ENCODE data around the gene CNTNAP4. TPM values are rescaled to one million over a fixed set of nuclear protein-coding genes. Genes with fewer than 3 reads are reported as not detected.

The CNTNAP4 gene
- total RNA-seq, 1 donor from 2014 or later, result 2.1 TPM

DNA sequence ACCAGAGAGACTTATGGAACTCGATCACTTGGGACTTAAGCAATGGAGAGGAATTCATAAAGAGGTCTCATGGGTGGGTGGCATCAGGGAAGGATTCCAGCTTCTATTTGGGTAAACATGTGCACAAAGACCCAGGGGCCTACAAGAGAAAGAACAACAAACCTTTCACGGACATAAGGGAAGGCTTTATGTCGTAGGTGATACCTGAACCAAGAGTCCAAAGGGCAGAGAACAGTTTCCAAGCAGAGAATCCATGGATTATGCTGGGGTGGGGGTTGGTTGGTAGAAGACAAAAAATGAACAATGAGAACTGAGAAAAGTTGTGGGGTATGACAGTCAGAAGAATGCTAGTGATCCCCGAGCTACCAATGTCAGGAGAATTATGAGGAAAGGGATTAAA, 119.8 kb downstream of the CNTNAP4 start:
- H3K36me3 Mint-ChIP-seq, result no peaks in the 10 kb centered on the region
- no peaks in the 10 kb centered on the region for H3K27me3 Mint-ChIP-seq

DNA sequence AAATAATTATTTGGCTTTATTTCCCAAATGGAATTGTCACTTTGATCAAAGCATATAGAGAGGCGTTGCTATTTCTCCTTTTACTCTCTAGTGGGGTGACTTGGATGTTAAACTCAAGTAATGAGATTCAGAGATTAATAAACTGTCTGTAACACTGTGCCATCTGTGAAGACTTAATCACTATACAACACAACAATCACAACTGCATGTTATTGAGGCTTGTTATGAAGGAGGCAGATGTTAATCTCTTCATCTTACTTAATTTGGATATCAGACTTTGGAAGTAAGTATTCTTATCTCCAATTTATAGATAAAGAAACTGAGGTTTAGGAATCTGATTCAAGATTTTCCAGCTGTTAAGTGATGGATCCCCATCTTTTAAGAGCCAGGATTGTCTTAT, 132.5 kb downstream of the CNTNAP4 start:
- no peaks in the 10 kb centered on the region for H3K36me3 Mint-ChIP-seq
- no peak overlapping the region for H3K4me3 Mint-ChIP-seq
- H3K4me1 Mint-ChIP-seq (ENCODE audit: unreplicated experiment), result no peaks in the 10 kb centered on the region
- DNase-seq (ENCODE audit: extremely low spot score, unreplicated experiment), result no peak
- H3K27ac Mint-ChIP-seq, result no peak overlapping the region
- TF ChIP-seq, protein P1, sequence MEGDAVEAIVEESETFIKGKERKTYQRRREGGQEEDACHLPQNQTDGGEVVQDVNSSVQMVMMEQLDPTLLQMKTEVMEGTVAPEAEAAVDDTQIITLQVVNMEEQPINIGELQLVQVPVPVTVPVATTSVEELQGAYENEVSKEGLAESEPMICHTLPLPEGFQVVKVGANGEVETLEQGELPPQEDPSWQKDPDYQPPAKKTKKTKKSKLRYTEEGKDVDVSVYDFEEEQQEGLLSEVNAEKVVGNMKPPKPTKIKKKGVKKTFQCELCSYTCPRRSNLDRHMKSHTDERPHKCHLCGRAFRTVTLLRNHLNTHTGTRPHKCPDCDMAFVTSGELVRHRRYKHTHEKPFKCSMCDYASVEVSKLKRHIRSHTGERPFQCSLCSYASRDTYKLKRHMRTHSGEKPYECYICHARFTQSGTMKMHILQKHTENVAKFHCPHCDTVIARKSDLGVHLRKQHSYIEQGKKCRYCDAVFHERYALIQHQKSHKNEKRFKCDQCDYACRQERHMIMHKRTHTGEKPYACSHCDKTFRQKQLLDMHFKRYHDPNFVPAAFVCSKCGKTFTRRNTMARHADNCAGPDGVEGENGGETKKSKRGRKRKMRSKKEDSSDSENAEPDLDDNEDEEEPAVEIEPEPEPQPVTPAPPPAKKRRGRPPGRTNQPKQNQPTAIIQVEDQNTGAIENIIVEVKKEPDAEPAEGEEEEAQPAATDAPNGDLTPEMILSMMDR (conservative IDR thresholded peaks at IDR 0.05), result no peak
- H3K27me3 Mint-ChIP-seq, result no peaks in the 10 kb centered on the region
- H3K9me3 Mint-ChIP-seq, result no peaks in the 10 kb centered on the region

More for the DNA sequence above, 119.8 kb downstream of the CNTNAP4 start:
- Mint-ChIP-seq H3K27ac (no peak overlapping the region), H3K4me3 (no peak overlapping the region), H3K4me1 (ENCODE audit: unreplicated experiment) (no peaks in the 10 kb centered on the region), H3K9me3 (no peaks in the 10 kb centered on the region)
- TF ChIP-seq, protein P1 (conservative IDR thresholded peaks at IDR 0.05), result no peak
- no peak for DNase-seq (ENCODE audit: extremely low spot score, unreplicated experiment)

- Mint-ChIP-seq H3K4me1 (ENCODE audit: unreplicated experiment) (no peaks in the 10 kb centered on the region), H3K27me3 (no peaks in the 10 kb centered on the region), H3K9me3 (no peaks in the 10 kb centered on the region), H3K4me3 (no peak overlapping the region), H3K27ac (no peak overlapping the region), H3K36me3 (no peaks in the 10 kb centered on the region)
- no peak for DNase-seq (ENCODE audit: extremely low spot score, unreplicated experiment)
- TF ChIP-seq, protein P1 (conservative IDR thresholded peaks at IDR 0.05), result no peak
Observed at GRCh38 chr16:76421571-76421970, 144.4 kb downstream of the CNTNAP4 start.

DNA sequence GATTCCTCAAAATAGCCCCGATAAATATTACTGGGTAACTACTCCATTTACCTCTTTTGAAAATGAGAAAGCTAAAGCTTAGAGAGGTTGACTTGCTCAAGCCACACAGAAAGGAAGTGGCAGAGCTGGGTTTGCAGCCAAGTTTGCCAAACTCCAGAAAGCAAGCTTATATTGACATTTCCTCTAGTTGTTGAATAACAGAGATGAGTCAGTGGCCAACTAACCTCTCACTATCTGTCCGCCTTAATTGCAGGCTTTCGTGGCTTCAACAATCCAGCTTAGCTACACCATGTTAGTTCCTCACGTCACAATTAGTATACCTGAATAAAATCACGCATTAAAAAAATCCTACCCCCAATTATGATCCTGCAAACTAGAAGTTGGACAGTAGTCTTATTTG, 151.7 kb downstream of the CNTNAP4 start:
- no peaks in the 10 kb centered on the region for H3K4me1 Mint-ChIP-seq (ENCODE audit: unreplicated experiment)
- H3K27ac Mint-ChIP-seq, result no peak overlapping the region
- no peaks in the 10 kb centered on the region for H3K36me3 Mint-ChIP-seq
- TF ChIP-seq, protein P1 (conservative IDR thresholded peaks at IDR 0.05), result no peak
- H3K4me3 Mint-ChIP-seq, result no peak overlapping the region
- peaks cover 11% of the 10 kb centered on the region for H3K27me3 Mint-ChIP-seq
- H3K9me3 Mint-ChIP-seq, result no peaks in the 10 kb centered on the region
- no peak for DNase-seq (ENCODE audit: extremely low spot score, unreplicated experiment)

- no peaks in the 10 kb centered on the region for H3K36me3 Mint-ChIP-seq
- DNase-seq (ENCODE audit: extremely low spot score, unreplicated experiment), result no peak
- TF ChIP-seq, protein P1 (conservative IDR thresholded peaks at IDR 0.05), result no peak
- H3K4me3 Mint-ChIP-seq, result no peak overlapping the region
- H3K4me1 Mint-ChIP-seq (ENCODE audit: unreplicated experiment), result no peaks in the 10 kb centered on the region
- H3K27me3 Mint-ChIP-seq, result no peaks in the 10 kb centered on the region
- no peaks in the 10 kb centered on the region for H3K9me3 Mint-ChIP-seq
- H3K27ac Mint-ChIP-seq, result no peak overlapping the region
Observed at GRCh38 chr16:76441391-76441790, 164.2 kb downstream of the CNTNAP4 start.

DNA sequence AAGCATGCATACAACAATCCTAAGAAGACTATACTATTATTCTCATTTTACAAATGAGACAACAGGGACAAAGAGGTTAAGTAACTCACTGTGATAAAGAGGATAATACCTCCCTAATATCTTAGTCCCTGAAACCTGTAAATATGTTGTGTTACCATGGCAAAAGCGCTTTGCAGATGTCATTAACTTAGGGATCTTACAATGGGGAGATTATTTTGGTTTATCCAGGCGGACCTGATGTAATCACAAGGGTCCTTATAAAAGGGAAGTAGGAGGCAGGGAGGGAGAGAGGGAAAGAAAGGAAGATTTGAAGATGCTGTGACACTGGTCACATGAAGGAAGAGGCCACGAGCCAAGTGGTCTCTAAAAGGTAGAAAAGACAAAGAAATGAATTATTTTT, 164.7 kb downstream of the CNTNAP4 start:
- no peaks in the 10 kb centered on the region for H3K36me3 Mint-ChIP-seq
- TF ChIP-seq, protein P1 (conservative IDR thresholded peaks at IDR 0.05), result no peak
- H3K9me3 Mint-ChIP-seq, result no peaks in the 10 kb centered on the region
- H3K27ac Mint-ChIP-seq, result no peak overlapping the region
- no peaks in the 10 kb centered on the region for H3K27me3 Mint-ChIP-seq
- no peaks in the 10 kb centered on the region for H3K4me1 Mint-ChIP-seq (ENCODE audit: unreplicated experiment)
- no peak overlapping the region for H3K4me3 Mint-ChIP-seq
- no peak for DNase-seq (ENCODE audit: extremely low spot score, unreplicated experiment)
